ENCODE results near the gene WASF2. TPM values are rescaled to one million over a fixed set of nuclear protein-coding genes. Genes with fewer than 3 reads are reported as not detected.
"Not testable (repeated sequence)": the region's sequence is repeated elsewhere in the genome, so short reads cannot be mapped to it uniquely, and the experiment has no call there.

Gene WASF2
- polyA plus RNA-seq, 4 donors = 116 to 135 (median 124) TPM

- DNase-seq (ENCODE audit: low read depth in 4 of 4, low spot score in 2 of 4) = no peak
Observed at GRCh38 chr1:27428316-27429028, 61.5 kb downstream of the WASF2 start.

GRCh38 chr1:27427816-27428315, 62.1 kb downstream of the WASF2 start:
- no peak for DNase-seq (ENCODE audit: low read depth in 4 of 4, low spot score in 2 of 4)

- DNase-seq (ENCODE audit: low read depth in 4 of 4, low spot score in 2 of 4) = no peak
Observed at GRCh38 chr1:27427329-27427728, 62.6 kb downstream of the WASF2 start.

GRCh38 chr1:27423709-27424108, 66.3 kb downstream of the WASF2 start:
- DNase-seq (ENCODE audit: low read depth in 4 of 4, low spot score in 2 of 4) = no peak

GRCh38 chr1:27418326-27419185, 71.4 kb downstream of the WASF2 start:
- DNase-seq (ENCODE audit: low read depth in 4 of 4, low spot score in 2 of 4) = peak in 1 of 4 donors; percentile 58

- no peak for DNase-seq (ENCODE audit: low read depth in 4 of 4, low spot score in 2 of 4)
Observed at GRCh38 chr1:27417713-27418112, 72.3 kb downstream of the WASF2 start.

- no peak for DNase-seq (ENCODE audit: low read depth in 4 of 4, low spot score in 2 of 4)
Observed at GRCh38 chr1:27416387-27417111, 73.4 kb downstream of the WASF2 start.

GRCh38 chr1:27414091-27414490, 75.9 kb downstream of the WASF2 start:
- DNase-seq (ENCODE audit: low read depth in 4 of 4, low spot score in 2 of 4) = no peak

- DNase-seq (ENCODE audit: low read depth in 4 of 4, low spot score in 2 of 4) = no peak
Observed at GRCh38 chr1:27413004-27413403, 77.0 kb downstream of the WASF2 start.

GRCh38 chr1:27412502-27412901, 77.5 kb downstream of the WASF2 start:
- no peak for DNase-seq (ENCODE audit: low read depth in 4 of 4, low spot score in 2 of 4)

- no peak for DNase-seq (ENCODE audit: low read depth in 4 of 4, low spot score in 2 of 4)
Observed at GRCh38 chr1:27410709-27411108, 79.3 kb downstream of the WASF2 start.

GRCh38 chr1:27409669-27410068, 80.3 kb downstream of the WASF2 start:
- DNase-seq (ENCODE audit: low read depth in 4 of 4, low spot score in 2 of 4) = no peak

- no peak for DNase-seq (ENCODE audit: low read depth in 4 of 4, low spot score in 2 of 4)
Observed at GRCh38 chr1:27408151-27408550, 81.8 kb downstream of the WASF2 start.

- DNase-seq (ENCODE audit: low read depth in 4 of 4, low spot score in 2 of 4) = not testable (repeated sequence)
Observed at GRCh38 chr1:27406791-27407190, 83.2 kb downstream of the WASF2 start.

GRCh38 chr1:27406362-27406680, 83.6 kb downstream of the WASF2 start:
- no peak for DNase-seq (ENCODE audit: low read depth in 4 of 4, low spot score in 2 of 4)

GRCh38 chr1:27405598-27406361, 84.2 kb downstream of the WASF2 start:
- not testable (repeated sequence) for DNase-seq (ENCODE audit: low read depth in 4 of 4, low spot score in 2 of 4)

- DNase-seq (ENCODE audit: low read depth in 4 of 4, low spot score in 2 of 4) = no peak
Observed at GRCh38 chr1:27405074-27405473, 84.9 kb downstream of the WASF2 start.

GRCh38 chr1:27403931-27404330, 86.0 kb downstream of the WASF2 start:
- DNase-seq (ENCODE audit: low read depth in 4 of 4, low spot score in 2 of 4) = no peak

- no peak for DNase-seq (ENCODE audit: low read depth in 4 of 4, low spot score in 2 of 4)
Observed at GRCh38 chr1:27403065-27403726, 86.8 kb downstream of the WASF2 start.

GRCh38 chr1:27402349-27402754, 87.6 kb downstream of the WASF2 start:
- no peak for DNase-seq (ENCODE audit: low read depth in 4 of 4, low spot score in 2 of 4)
